ENCODE results near the gene TBL3.
A peak's percentile ranks its signal among the peaks of the same experiment; 100 is the strongest.

The TBL3 gene

GRCh38 chr16:1983544-1984346 lies 11.9 kb downstream of the TBL3 start, which contains the start of gene GFER:
TSS of gene GFER (plus strand) at chr16:1984193. CDS start at chr16:1984219, 26 bp downstream.
- FAIRE-seq, result no peak

GRCh38 chr16:1984347-1985225 lies 12.7 kb downstream of the TBL3 start:
- no peak for FAIRE-seq

- no peak for FAIRE-seq
Observed at GRCh38 chr16:1985466-1986150, 13.8 kb downstream of the TBL3 start.

GRCh38 chr16:1987198-1987597 lies 15.3 kb downstream of the TBL3 start:
- FAIRE-seq, result no peak

- FAIRE-seq, result no peak
Observed at GRCh38 chr16:1989209-1990100, 17.6 kb downstream of the TBL3 start, which contains the start of gene SYNGR3. TSS of gene SYNGR3 (plus strand) at chr16:1989970. CDS start at chr16:1990103, 133 bp downstream.

- no peak for FAIRE-seq
Observed at GRCh38 chr16:1990101-1990350, 18.2 kb downstream of the TBL3 start.

GRCh38 chr16:1990351-1991134 lies 18.7 kb downstream of the TBL3 start:
- FAIRE-seq, result no peak

GRCh38 chr16:1991135-1991551 lies 19.3 kb downstream of the TBL3 start:
- FAIRE-seq, result no peak

- no peak for FAIRE-seq
Observed at GRCh38 chr16:1991588-1991947, 19.7 kb downstream of the TBL3 start.

- FAIRE-seq, result no peak
Observed at GRCh38 chr16:1991948-1992703, 20.3 kb downstream of the TBL3 start.

- no peak for FAIRE-seq
Observed at GRCh38 chr16:1992704-1993317, 21.0 kb downstream of the TBL3 start.

GRCh38 chr16:1993731-1994131 lies 21.9 kb downstream of the TBL3 start:
- FAIRE-seq, result no peak

- FAIRE-seq, result peak; percentile 93
Observed at GRCh38 chr16:1997494-1998359, 25.9 kb downstream of the TBL3 start.

GRCh38 chr16:1998360-1998835 lies 26.5 kb downstream of the TBL3 start:
- FAIRE-seq, result no peak

GRCh38 chr16:1998852-1999801 lies 27.3 kb downstream of the TBL3 start:
- FAIRE-seq, result no peak

GRCh38 chr16:1999866-2000514 lies 28.1 kb downstream of the TBL3 start:
- FAIRE-seq, result no peak

GRCh38 chr16:2001035-2001434 lies 29.2 kb downstream of the TBL3 start:
- no peak for FAIRE-seq
